NCI-H1930 (cell line): ENCODE data around the gene CLCN5.

Experiments used
- DNase-seq, 2 experiments: peaks; one replicate each; lab custom pipeline; 2025; lab: John Stamatoyannopoulos, UW

The CLCN5 gene

GRCh38 chrX:49934148-49934547, 11.8 kb downstream of the CLCN5 start:
- DNase-seq = no peak

- no peak for DNase-seq
These were observed 12.3 kb downstream of the CLCN5 start for GRCh38 chrX:49934729-49935128.

- DNase-seq = no peak
These were observed 25.4 kb downstream of the CLCN5 start for GRCh38 chrX:49947781-49948180.

GRCh38 chrX:49949961-49950360, 27.6 kb downstream of the CLCN5 start:
- no peak for DNase-seq

- DNase-seq = no peak
These were observed 29.3 kb downstream of the CLCN5 start for GRCh38 chrX:49951524-49952193.

GRCh38 chrX:49956313-49956712, 33.9 kb downstream of the CLCN5 start:
- no peak for DNase-seq

- DNase-seq = no peak
These were observed 36.5 kb downstream of the CLCN5 start for GRCh38 chrX:49958727-49959485.

GRCh38 chrX:49959602-49960001, 37.2 kb downstream of the CLCN5 start:
- DNase-seq = no peak

GRCh38 chrX:49960061-49960460, 37.7 kb downstream of the CLCN5 start:
- DNase-seq = no peak

GRCh38 chrX:49970674-49971073, 48.3 kb downstream of the CLCN5 start:
- DNase-seq = no peak

GRCh38 chrX:49972328-49972860, 50.0 kb downstream of the CLCN5 start:
- no peak for DNase-seq

GRCh38 chrX:49976682-49977197, 54.3 kb downstream of the CLCN5 start:
- no peak for DNase-seq

- DNase-seq = no peak
These were observed 55.1 kb downstream of the CLCN5 start for GRCh38 chrX:49977319-49978090.

- no peak for DNase-seq
These were observed 55.8 kb downstream of the CLCN5 start for GRCh38 chrX:49978176-49978575.

- DNase-seq = no peak
These were observed 63.7 kb downstream of the CLCN5 start for GRCh38 chrX:49986058-49986457.

GRCh38 chrX:49987651-49988050, 65.3 kb downstream of the CLCN5 start:
- DNase-seq = no peak

- DNase-seq = no peak
These were observed 65.7 kb downstream of the CLCN5 start for GRCh38 chrX:49988143-49988542.

GRCh38 chrX:49991758-49992157, 69.4 kb downstream of the CLCN5 start:
- no peak for DNase-seq

GRCh38 chrX:49992853-49993252, 70.5 kb downstream of the CLCN5 start:
- no peak for DNase-seq

GRCh38 chrX:49993661-49994060, 71.3 kb downstream of the CLCN5 start:
- no peak for DNase-seq

- DNase-seq = no peak
These were observed 72.8 kb downstream of the CLCN5 start for GRCh38 chrX:49995107-49995731.
